Gastrocnemius medialis (tissue), 4 donors: ENCODE results near the gene CHST7. TPM values are rescaled to one million over a fixed set of nuclear protein-coding genes. Genes with fewer than 3 reads are reported as not detected.

Experiments
- ATAC-seq, 2 donors: fragments of 150-250 bp; one replicate each; pipeline ENCODE4 v1.9.1; 2016
- DNase-seq, 2 donors: peaks; one replicate each; pipeline ENCODE4 v3.0.0-alpha.2; 2019
- H3K27ac ChIP-seq, 4 donors: fragments of 200-600 bp; sonication (generic); 1 replicate in 1 of 4; 2 replicates in 3 of 4; pipeline ENCODE4 v1.5.1; 2016 to 2018; ENCODE audit warnings: mild to moderate bottlenecking in 2 of 4, moderate library complexity in 1 of 4
- H3K27me3 ChIP-seq, 3 donors: fragments of 200-600 bp; sonication (generic) in 2 of 3; 1 replicate in 1 of 3; 2 replicates in 2 of 3; pipeline versions ENCODE4 v1.5.1 to v1.6.0; 2016 to 2019; ENCODE audit warnings: mild to moderate bottlenecking in 1 of 3, moderate library complexity in 1 of 3
- H3K36me3 ChIP-seq, 2 donors: fragments of 200-600 bp; sonication (generic) in 1 of 2; one replicate each; pipeline ENCODE4 v1.5.1; 2017 to 2018
- H3K4me1 ChIP-seq, 2 donors: fragments of 200-600 bp; sonication (generic) in 1 of 2; one replicate each; pipeline ENCODE4 v1.5.1; 2016 to 2017; ENCODE audit warnings: mild to moderate bottlenecking in 2 of 2
- H3K4me3 ChIP-seq, 4 donors: fragments of 200-600 bp; sonication (generic) in 3 of 4; 1 replicate in 1 of 4; 2 replicates in 3 of 4; pipeline ENCODE4 v1.5.1; 2016 to 2019; ENCODE audit warnings: mild to moderate bottlenecking in 2 of 4
- H3K9me3 ChIP-seq, 3 donors: fragments of 200-600 bp; sonication (generic) in 2 of 3; 1 replicate in 1 of 3; 2 replicates in 2 of 3; pipeline ENCODE4 v1.5.1; 2016 to 2019
- POLR2A ChIP-seq, 2 donors: fragments of 450-650 bp; IDR thresholded peaks; one replicate each; pipeline ENCODE4 v1.6.1; 2017; ENCODE audit warnings: antibody characterized with exemption in 2 of 2, mild to moderate bottlenecking in 2 of 2, moderate library complexity in 2 of 2
- in situ Hi-C, 4 donors: fragments of 200-750 bp; cut with MboI; loops; one replicate each; pipeline versions ENCODE4 v1.15.0 to v1.8.0; 2017; ENCODE audit warnings: low sequenced_read_pairs in 4 of 4
- intact Hi-C: fragments of 100-400 bp; cut with DNase I; formaldehyde crosslinking; loops from one replicate; pipeline ENCODE4 v1.15.1; 2023; ENCODE audit warnings: low total_unique reads
- total RNA-seq, 4 donors: library from RNA; depleted of rRNA; stranded (reverse); fragments of >200 nt; gene quantifications; one replicate each; pipeline versions ENCODE4 v1.1.0 to v1.2.3, GENCODE V29; 2016
- TF ChIP-seq, protein P1 (sequence below), 5 experiments: fragments of 450-650 bp in 3 of 5; fragments of 200-600 bp in 2 of 5; sonication (generic) in 2 of 5; IDR thresholded peaks in 4 of 5; conservative IDR thresholded peaks in 1 of 5; 1 replicate in 4 of 5; 2 replicates in 1 of 5; pipeline ENCODE4 v1.5.1; 2016 to 2019; ENCODE audit warnings: antibody characterized with exemption in 5 of 5, mild to moderate bottlenecking in 3 of 5, moderate library complexity in 3 of 5

The CHST7 gene
- total RNA-seq, 4 donors from 2014 or later = 15.1 to 16.9 (median 15.8) TPM

DNA sequence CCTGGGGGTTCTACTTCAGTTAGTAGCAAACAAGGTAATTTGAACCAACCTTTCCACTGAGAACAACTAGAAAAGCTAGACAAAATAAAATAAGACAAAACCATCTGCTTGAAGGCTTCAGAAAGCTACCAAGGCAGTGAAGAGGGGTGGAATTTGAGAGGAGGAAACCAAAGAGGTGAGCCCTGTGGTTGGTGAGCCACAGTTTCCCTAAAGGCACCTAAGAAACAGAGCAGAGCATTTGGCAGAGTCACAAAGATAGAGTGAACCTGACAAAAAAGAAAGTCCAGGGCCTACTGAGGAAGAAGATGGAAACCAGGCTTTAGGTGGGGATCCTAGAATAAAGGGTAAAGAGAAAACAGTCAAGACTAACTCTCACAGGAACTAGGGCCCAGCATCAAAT, 44.3 kb downstream of the CHST7 start:
- H3K36me3 ChIP-seq = peaks cover 0 to 9% of the 10 kb centered on the region in 2 donors
- ATAC-seq (no peak), DNase-seq (no peak)
- H3K4me3 ChIP-seq = no peak overlapping the region
- in situ Hi-C loops (no loop called here), intact Hi-C loops (no loop called here)
- no peaks in the 10 kb centered on the region for H3K27me3 ChIP-seq
- no peaks in the 10 kb centered on the region for H3K4me1 ChIP-seq
- TF ChIP-seq, protein P1, sequence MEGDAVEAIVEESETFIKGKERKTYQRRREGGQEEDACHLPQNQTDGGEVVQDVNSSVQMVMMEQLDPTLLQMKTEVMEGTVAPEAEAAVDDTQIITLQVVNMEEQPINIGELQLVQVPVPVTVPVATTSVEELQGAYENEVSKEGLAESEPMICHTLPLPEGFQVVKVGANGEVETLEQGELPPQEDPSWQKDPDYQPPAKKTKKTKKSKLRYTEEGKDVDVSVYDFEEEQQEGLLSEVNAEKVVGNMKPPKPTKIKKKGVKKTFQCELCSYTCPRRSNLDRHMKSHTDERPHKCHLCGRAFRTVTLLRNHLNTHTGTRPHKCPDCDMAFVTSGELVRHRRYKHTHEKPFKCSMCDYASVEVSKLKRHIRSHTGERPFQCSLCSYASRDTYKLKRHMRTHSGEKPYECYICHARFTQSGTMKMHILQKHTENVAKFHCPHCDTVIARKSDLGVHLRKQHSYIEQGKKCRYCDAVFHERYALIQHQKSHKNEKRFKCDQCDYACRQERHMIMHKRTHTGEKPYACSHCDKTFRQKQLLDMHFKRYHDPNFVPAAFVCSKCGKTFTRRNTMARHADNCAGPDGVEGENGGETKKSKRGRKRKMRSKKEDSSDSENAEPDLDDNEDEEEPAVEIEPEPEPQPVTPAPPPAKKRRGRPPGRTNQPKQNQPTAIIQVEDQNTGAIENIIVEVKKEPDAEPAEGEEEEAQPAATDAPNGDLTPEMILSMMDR (IDR thresholded peaks at IDR 0.05 in 4 of 5, conservative IDR thresholded peaks at IDR 0.05 in 1 of 5) = no peak
- TF ChIP-seq POLR2A (IDR thresholded peaks at IDR 0.05) = no peak
- no peaks in the 10 kb centered on the region for H3K9me3 ChIP-seq
- H3K27ac ChIP-seq = no peak overlapping the region

DNA sequence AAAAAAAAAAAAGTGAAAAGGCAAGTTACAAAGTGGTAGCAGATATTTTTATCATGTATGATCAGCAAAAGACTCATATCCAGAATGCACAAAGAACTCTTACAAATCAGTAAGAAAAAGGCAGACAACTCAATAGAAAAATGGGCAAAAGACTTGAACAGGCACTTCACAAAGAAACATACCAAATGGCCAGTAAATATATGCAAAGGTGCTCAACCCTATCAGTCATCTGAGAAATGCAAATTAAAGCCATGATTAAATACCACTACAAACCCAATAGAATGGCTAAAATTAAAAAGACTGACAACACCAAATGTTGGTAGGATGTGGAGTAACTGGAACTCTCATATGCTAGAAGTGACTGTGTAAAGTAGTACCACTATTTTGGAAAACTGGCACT, 45.4 kb downstream of the CHST7 start:
- H3K9me3 ChIP-seq = no peaks in the 10 kb centered on the region
- in situ Hi-C loops = no loop called here
- TF ChIP-seq POLR2A (IDR thresholded peaks at IDR 0.05) = no peak
- TF ChIP-seq, protein P1 (IDR thresholded peaks at IDR 0.05 in 4 of 5, conservative IDR thresholded peaks at IDR 0.05 in 1 of 5) = no peak

DNA sequence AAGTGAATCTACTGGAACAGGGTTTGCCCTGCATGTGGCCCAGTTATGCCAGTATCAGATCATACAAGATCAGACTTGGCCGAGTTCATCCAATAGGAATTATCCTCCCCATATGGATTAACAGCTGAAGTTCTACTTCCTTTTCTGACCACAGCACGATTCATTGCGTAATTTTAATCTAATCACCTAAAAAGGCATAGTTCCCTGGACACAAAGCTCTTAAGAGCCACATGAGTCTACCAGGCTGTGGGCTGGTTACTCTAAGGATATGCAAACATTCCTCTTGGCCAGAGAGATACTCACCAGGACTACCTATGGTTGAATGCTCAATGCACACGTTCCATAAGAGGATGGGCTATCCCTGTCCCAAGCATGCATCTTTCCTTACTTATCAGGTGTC, 46.9 kb downstream of the CHST7 start:
- peaks cover 0 to 9% of the 10 kb centered on the region in 2 donors for H3K36me3 ChIP-seq
- no peak overlapping the region for H3K4me3 ChIP-seq
- intact Hi-C loops = no loop called here
- no peaks in the 10 kb centered on the region for H3K9me3 ChIP-seq
- H3K27me3 ChIP-seq = no peaks in the 10 kb centered on the region
- TF ChIP-seq, protein P1 (IDR thresholded peaks at IDR 0.05 in 4 of 5, conservative IDR thresholded peaks at IDR 0.05 in 1 of 5) = no peak
- no peak for TF ChIP-seq POLR2A (IDR thresholded peaks at IDR 0.05)
- ATAC-seq (no peak), DNase-seq (no peak)
- H3K27ac ChIP-seq = no peak overlapping the region
- in situ Hi-C loops = no loop called here
- H3K4me1 ChIP-seq = no peaks in the 10 kb centered on the region

More for the DNA sequence above, 45.4 kb downstream of the CHST7 start:
- ATAC-seq (no peak), DNase-seq (no peak)
- intact Hi-C loops = no loop called here
- Histone ChIP-seq H3K27me3 (no peaks in the 10 kb centered on the region), H3K4me1 (no peaks in the 10 kb centered on the region), H3K36me3 (peaks cover 0 to 9% of the 10 kb centered on the region in 2 donors), H3K27ac (no peak overlapping the region), H3K4me3 (no peak overlapping the region)

DNA sequence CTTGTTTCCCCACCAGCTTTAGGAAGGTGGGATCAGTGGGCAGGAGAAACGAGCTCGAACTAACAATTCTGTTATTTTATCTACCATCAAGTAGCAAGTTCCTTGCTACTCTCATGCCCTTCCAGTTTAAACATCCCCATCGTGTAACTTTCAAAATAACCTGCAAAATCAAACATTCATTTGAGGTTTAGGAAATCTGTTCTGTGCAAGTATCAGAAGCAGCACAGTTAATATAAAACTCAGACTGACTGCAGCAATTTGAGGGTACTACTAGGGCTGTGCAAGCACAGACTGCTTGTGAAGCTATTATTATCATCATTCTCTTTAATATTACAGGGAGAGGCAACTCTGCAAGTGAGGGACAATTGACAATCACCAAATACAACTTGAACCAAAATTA, 48.0 kb downstream of the CHST7 start:
- no peak overlapping the region for H3K27ac ChIP-seq

More for the DNA sequence above, 48.0 kb downstream of the CHST7 start:
- ATAC-seq = no peak
- Histone ChIP-seq H3K4me3 (no peak overlapping the region), H3K27me3 (no peaks in the 10 kb centered on the region), H3K36me3 (peaks cover 0 to 9% of the 10 kb centered on the region in 2 donors), H3K9me3 (no peaks in the 10 kb centered on the region), H3K4me1 (no peaks in the 10 kb centered on the region)
- no peak for DNase-seq
- TF ChIP-seq, protein P1 (IDR thresholded peaks at IDR 0.05 in 4 of 5, conservative IDR thresholded peaks at IDR 0.05 in 1 of 5) = no peak
- no peak for TF ChIP-seq POLR2A (IDR thresholded peaks at IDR 0.05)
- in situ Hi-C loops (no loop called here), intact Hi-C loops (no loop called here)
